8988T (cell line): ENCODE data around the gene FEM1B.
A peak's percentile ranks its signal among the peaks of the same experiment; 100 is the strongest.
"Not testable (repeated sequence)": the region's sequence is repeated elsewhere in the genome, so short reads cannot be mapped to it uniquely, and the experiment has no call there.

Experiments
- DNase-seq: peaks from one replicate; pipeline ENCODE4 v3.0.0; 2011

The FEM1B gene

GRCh38 chr15:68277603-68278344 lies at the start of gene FEM1B:
TSS of gene FEM1B (plus strand) at chr15:68277745. CDS start at chr15:68278418, 673 bp downstream.
- peak; percentile 58 for DNase-seq

GRCh38 chr15:68228143-68228970 lies 49.2 kb upstream of the FEM1B start:
- no peak for DNase-seq

- DNase-seq, result no peak
Measured at GRCh38 chr15:68228971-68229385, 48.6 kb upstream of the FEM1B start.

- DNase-seq, result peak; percentile 66
Measured at GRCh38 chr15:68229386-68230156, 48.0 kb upstream of the FEM1B start, which contains the start of gene CLN6. TSS of gene CLN6 (minus strand) at chr15:68229728. CDS start at chr15:68229584, 144 bp downstream.

- DNase-seq, result no peak
Measured at GRCh38 chr15:68230157-68231100, 47.1 kb upstream of the FEM1B start.

GRCh38 chr15:68231102-68231818 lies 46.3 kb upstream of the FEM1B start:
- no peak for DNase-seq

GRCh38 chr15:68232449-68232848 lies 45.1 kb upstream of the FEM1B start:
- no peak for DNase-seq

GRCh38 chr15:68232937-68233336 lies 44.6 kb upstream of the FEM1B start:
- DNase-seq, result no peak

- DNase-seq, result no peak
Measured at GRCh38 chr15:68234060-68234459, 43.5 kb upstream of the FEM1B start.

- DNase-seq, result not testable (repeated sequence)
Measured at GRCh38 chr15:68234520-68234919, 43.0 kb upstream of the FEM1B start.

GRCh38 chr15:68235022-68235421 lies 42.5 kb upstream of the FEM1B start:
- DNase-seq, result no peak

- DNase-seq, result no peak
Measured at GRCh38 chr15:68239025-68239424, 38.5 kb upstream of the FEM1B start.

GRCh38 chr15:68241088-68241935 lies 36.2 kb upstream of the FEM1B start:
- no peak for DNase-seq

- no peak for DNase-seq
Measured at GRCh38 chr15:68244235-68244634, 33.3 kb upstream of the FEM1B start.

GRCh38 chr15:68249058-68249713 lies 28.4 kb upstream of the FEM1B start:
- no peak for DNase-seq

GRCh38 chr15:68252925-68253534 lies 24.5 kb upstream of the FEM1B start:
- DNase-seq, result no peak

GRCh38 chr15:68256675-68257450 lies 20.7 kb upstream of the FEM1B start:
- peak; percentile 39 for DNase-seq

- DNase-seq, result no peak
Measured at GRCh38 chr15:68258692-68259091, 18.9 kb upstream of the FEM1B start.
